ENCODE data around the gene PGBD1. TPM values are rescaled to one million over a fixed set of nuclear protein-coding genes. Genes with fewer than 3 reads are reported as not detected.
A peak's percentile ranks its signal among the peaks of the same experiment; 100 is the strongest.

Gene PGBD1
- total RNA-seq, 1 donor from 2014 or later = 3.5 TPM

GRCh38 chr6:28240471-28240870 is 40.9 kb upstream of the PGBD1 start:
- no peak for DNase-seq
- no peak overlapping the region for H3K27ac ChIP-seq
- no peak overlapping the region for H3K4me3 ChIP-seq
- no peaks in the 10 kb centered on the region for H3K4me1 ChIP-seq
- no peak for TF ChIP-seq CTCF (IDR thresholded peaks at IDR 0.05)
- H3K36me3 ChIP-seq = peaks cover 24% of the 10 kb centered on the region
- no peaks in the 10 kb centered on the region for H3K9me3 ChIP-seq
- intact Hi-C loops (cut with DNase I) = no loop called here
- no peak for ATAC-seq
- H3K27me3 ChIP-seq (ENCODE audit: low read depth) = no peaks in the 10 kb centered on the region

- Histone ChIP-seq H3K27me3 (ENCODE audit: low read depth) (no peaks in the 10 kb centered on the region), H3K9me3 (no peaks in the 10 kb centered on the region), H3K4me3 (no peak overlapping the region), H3K27ac (no peak overlapping the region), H3K4me1 (no peaks in the 10 kb centered on the region), H3K36me3 (peaks cover 58% of the 10 kb centered on the region)
- no peak for TF ChIP-seq CTCF (IDR thresholded peaks at IDR 0.05)
- ATAC-seq = no peak
- DNase-seq = no peak
- intact Hi-C loops (cut with DNase I) = no loop called here
These were observed 37.4 kb upstream of the PGBD1 start for GRCh38 chr6:28243946-28244345.

- peaks cover 61% of the 10 kb centered on the region for H3K36me3 ChIP-seq
- H3K27me3 ChIP-seq (ENCODE audit: low read depth) = no peaks in the 10 kb centered on the region
- peaks cover 3% of the 10 kb centered on the region for H3K4me1 ChIP-seq
- TF ChIP-seq CTCF (IDR thresholded peaks at IDR 0.05) = no peak
- ATAC-seq (no peak), DNase-seq (no peak)
- intact Hi-C loops (cut with DNase I) = no loop called here
- no peak overlapping the region for H3K27ac ChIP-seq
- H3K9me3 ChIP-seq = no peaks in the 10 kb centered on the region
- H3K4me3 ChIP-seq = no peak overlapping the region
These were observed 36.0 kb upstream of the PGBD1 start for GRCh38 chr6:28245206-28245941.

GRCh38 chr6:28248916-28249315 is 32.5 kb upstream of the PGBD1 start:
- intact Hi-C loops (cut with DNase I) = no loop called here
- ATAC-seq (no peak), DNase-seq (no peak)
- Histone ChIP-seq H3K4me3 (no peak overlapping the region), H3K27ac (no peak overlapping the region), H3K9me3 (no peaks in the 10 kb centered on the region), H3K4me1 (peaks cover 24% of the 10 kb centered on the region), H3K36me3 (peaks cover 52% of the 10 kb centered on the region), H3K27me3 (ENCODE audit: low read depth) (no peaks in the 10 kb centered on the region)
- no peak for TF ChIP-seq CTCF (IDR thresholded peaks at IDR 0.05)

GRCh38 chr6:28250747-28251146 is 30.6 kb upstream of the PGBD1 start:
- intact Hi-C loops (cut with DNase I) = no loop called here
- TF ChIP-seq CTCF (IDR thresholded peaks at IDR 0.05) = no peak

More at GRCh38 chr6:28250747-28251146, 30.6 kb upstream of the PGBD1 start:
- ATAC-seq = no peak
- H3K4me3 ChIP-seq = peak overlapping the region; percentile 94
- H3K27me3 ChIP-seq (ENCODE audit: low read depth) = no peaks in the 10 kb centered on the region
- no peak for DNase-seq
- H3K4me1 ChIP-seq = peaks cover 24% of the 10 kb centered on the region
- H3K36me3 ChIP-seq = peaks cover 34% of the 10 kb centered on the region
- H3K9me3 ChIP-seq = no peaks in the 10 kb centered on the region
- H3K27ac ChIP-seq = no peak overlapping the region
